ENCODE measurements around the gene GTPBP8. TPM values are rescaled to one million over a fixed set of nuclear protein-coding genes. Genes with fewer than 3 reads are reported as not detected.

The GTPBP8 gene
- total and polyA plus RNA-seq, 2 of the 13 experiments (the other 11 are each of a cell fraction or from before 2014, with no cell fraction given): 12.5 to 16.7 TPM

DNA sequence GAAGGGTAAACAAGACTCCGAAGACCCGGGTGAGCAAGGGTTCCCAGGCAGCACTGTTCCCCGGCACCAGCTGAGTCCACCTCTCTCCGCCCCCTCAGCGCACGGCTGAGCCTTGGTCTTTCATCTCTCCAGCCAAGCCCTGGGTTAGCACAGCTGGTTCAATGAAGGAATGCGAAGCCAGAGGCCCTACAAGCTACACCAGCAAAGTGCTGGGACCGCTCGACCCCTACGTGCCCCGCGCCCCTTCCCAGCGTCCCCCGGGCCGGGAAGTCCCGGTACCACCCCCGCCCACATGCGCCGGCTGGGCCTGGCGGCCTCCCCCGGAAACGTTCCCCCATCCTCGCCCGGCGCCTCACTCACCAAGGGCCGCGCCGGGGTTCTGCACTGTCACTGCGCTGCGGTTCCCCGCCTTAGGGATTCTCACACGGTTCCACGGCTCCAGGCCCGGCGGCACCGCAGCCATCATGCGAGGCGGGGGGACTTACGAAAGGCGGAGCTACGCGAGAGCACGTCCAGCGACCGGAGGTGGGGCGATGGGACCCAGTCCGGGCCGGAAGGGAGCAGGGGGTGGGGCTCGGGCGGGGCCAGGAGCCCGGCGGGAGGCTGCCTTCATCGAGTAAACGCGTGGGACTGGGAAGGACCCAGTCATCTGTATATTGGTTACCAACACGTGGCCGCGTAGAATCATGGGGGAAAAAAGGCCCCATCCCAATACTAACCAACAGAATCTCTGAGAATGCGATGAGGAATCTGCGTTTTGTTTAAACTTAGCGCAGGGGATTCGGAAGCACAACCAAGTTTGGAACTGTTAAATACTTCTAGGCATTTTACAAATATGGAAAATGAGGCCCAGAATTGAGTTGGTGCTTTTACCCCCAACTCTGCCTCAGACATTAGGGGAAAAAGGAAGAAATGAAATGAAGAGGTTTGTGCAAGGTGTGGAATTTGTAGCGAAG lies 28.7 kb downstream of the GTPBP8 start (continued):
- TF ChIP-seq SRSF1 (optimal IDR thresholded peaks at IDR 0.05; ENCODE audit: low read depth, low read length): no peak
- 0 out of 2 replicates have a peak, but pooled peaks have one; percentile 74 for TF ChIP-seq PAWR (CRISPR knock-in tag; IDR thresholded peaks at IDR 0.05; ENCODE audit: borderline replicate concordance)
- no peak for TF ChIP-seq ZNF260 (CRISPR knock-in tag; IDR thresholded peaks at IDR 0.05; ENCODE audit: borderline replicate concordance, low read depth)
- no peak for TF ChIP-seq MTA3 (CRISPR knock-in tag; IDR thresholded peaks at IDR 0.05)
- TF ChIP-seq, protein P1, sequence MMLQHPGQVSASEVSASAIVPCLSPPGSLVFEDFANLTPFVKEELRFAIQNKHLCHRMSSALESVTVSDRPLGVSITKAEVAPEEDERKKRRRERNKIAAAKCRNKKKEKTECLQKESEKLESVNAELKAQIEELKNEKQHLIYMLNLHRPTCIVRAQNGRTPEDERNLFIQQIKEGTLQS (CRISPR knock-in tag; IDR thresholded peaks at IDR 0.05): no peak
- TF ChIP-seq ZNF564 (CRISPR knock-in tag; IDR thresholded peaks at IDR 0.05): peak; percentile 85
- peak; percentile 82 for TF ChIP-seq ZFP90 (CRISPR knock-in tag; IDR thresholded peaks at IDR 0.05; ENCODE audit: borderline replicate concordance)
- peak; percentile 74 for TF ChIP-seq HOXA3 (CRISPR knock-in tag; IDR thresholded peaks at IDR 0.05)
- TF ChIP-seq RARA (CRISPR knock-in tag; IDR thresholded peaks at IDR 0.05): peak; percentile 13
- TF ChIP-seq, protein P2, sequence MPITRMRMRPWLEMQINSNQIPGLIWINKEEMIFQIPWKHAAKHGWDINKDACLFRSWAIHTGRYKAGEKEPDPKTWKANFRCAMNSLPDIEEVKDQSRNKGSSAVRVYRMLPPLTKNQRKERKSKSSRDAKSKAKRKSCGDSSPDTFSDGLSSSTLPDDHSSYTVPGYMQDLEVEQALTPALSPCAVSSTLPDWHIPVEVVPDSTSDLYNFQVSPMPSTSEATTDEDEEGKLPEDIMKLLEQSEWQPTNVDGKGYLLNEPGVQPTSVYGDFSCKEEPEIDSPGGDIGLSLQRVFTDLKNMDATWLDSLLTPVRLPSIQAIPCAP (CRISPR knock-in tag; IDR thresholded peaks at IDR 0.05; ENCODE audit: low read depth): no peak
- TF ChIP-seq, protein P3, sequence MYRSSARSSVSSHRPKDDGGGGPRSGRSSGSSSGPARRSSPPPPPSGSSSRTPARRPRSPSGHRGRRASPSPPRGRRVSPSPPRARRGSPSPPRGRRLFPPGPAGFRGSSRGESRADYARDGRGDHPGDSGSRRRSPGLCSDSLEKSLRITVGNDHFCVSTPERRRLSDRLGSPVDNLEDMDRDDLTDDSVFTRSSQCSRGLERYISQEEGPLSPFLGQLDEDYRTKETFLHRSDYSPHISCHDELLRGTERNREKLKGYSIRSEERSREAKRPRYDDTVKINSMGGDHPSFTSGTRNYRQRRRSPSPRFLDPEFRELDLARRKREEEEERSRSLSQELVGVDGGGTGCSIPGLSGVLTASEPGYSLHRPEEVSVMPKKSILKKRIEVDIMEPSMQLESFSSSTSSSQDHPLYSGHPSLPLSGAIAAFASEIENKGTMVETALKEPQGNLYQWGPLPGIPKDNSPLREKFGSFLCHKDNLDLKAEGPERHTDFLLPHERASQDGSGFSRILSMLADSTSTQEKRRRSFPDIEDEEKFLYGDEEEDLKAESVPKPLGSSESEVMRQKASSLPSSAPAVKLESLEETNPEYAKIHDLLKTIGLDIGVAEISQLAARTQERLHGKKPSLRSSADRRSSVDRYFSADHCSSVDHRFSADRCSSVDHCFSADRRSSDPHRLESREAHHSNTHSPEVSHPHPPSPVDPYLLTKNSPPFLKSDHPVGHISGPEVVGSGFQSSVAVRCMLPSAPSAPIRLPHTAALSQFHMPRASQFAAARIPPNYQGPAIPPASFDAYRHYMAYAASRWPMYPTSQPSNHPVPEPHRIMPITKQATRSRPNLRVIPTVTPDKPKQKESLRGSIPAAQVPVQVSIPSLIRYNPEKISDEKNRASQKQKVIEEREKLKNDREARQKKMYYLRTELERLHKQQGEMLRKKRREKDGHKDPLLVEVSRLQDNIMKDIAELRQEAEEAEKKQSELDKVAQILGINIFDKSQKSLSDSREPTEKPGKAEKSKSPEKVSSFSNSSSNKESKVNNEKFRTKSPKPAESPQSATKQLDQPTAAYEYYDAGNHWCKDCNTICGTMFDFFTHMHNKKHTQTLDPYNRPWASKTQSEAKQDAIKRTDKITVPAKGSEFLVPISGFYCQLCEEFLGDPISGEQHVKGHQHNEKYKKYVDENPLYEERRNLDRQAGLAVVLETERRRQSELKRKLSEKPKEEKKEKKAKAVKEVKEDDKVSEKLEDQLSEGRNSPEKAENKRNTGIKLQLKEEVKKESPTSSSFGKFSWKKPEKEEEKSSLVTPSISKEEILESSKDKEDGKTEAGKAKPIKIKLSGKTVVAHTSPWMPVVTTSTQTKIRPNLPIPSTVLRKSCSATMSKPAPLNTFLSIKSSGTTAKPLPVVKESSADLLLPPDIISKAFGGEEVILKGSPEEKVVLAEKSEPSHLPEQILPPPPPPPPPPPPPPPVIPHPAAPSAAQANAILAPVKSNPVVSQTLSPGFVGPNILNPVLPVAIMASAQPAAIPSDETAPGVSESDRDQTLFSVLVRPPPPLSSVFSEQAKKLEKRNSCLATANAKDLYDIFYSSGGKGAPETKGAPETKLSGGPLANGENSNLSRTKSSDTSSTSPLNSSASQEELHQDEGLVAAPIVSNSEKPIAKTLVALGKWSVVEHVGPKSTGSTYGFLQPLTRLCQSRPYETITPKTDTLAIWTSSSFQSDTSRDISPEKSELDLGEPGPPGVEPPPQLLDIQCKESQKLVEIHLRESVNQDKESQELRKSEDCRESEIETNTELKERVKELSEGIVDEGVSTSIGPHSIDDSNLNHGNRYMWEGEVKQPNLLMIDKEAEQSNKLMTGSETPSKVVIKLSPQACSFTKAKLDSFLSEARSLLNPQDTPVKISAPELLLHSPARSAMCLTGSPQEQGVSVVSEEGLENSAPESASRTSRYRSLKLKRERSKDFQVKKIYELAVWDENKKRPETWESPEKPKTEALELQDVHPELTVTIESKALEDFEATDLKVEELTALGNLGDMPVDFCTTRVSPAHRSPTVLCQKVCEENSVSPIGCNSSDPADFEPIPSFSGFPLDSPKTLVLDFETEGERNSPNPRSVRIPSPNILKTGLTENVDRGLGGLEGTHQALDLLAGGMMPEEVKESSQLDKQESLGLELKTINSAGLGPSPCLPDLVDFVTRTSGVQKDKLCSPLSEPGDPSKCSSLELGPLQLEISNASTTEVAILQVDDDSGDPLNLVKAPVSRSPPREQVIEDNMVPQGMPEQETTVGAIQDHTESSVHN (CRISPR knock-in tag; IDR thresholded peaks at IDR 0.05): no peak; the same call in 1 of the 2 replicates
- TF ChIP-seq, protein P4, sequence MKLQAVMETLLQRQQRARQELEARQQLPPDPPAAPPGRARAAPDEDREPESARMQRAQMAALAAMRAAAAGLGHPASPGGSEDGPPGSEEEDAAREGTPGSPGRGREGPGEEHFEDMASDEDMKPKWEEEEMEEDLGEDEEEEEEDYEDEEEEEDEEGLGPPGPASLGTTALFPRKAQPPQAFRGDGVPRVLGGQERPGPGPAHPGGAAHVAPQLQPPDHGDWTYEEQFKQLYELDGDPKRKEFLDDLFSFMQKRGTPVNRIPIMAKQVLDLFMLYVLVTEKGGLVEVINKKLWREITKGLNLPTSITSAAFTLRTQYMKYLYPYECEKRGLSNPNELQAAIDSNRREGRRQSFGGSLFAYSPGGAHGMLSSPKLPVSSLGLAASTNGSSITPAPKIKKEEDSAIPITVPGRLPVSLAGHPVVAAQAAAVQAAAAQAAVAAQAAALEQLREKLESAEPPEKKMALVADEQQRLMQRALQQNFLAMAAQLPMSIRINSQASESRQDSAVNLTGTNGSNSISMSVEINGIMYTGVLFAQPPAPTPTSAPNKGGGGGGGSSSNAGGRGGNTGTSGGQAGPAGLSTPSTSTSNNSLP (IDR thresholded peaks at IDR 0.05; ENCODE audit: low read depth, low read length): no peak
- TF ChIP-seq TBL1XR1 (IDR thresholded peaks at IDR 0.05; ENCODE audit: borderline replicate concordance, low read length, partially characterized antibody): no peak
- peak; percentile 97 for TF ChIP-seq ZNF883 (CRISPR knock-in tag; IDR thresholded peaks at IDR 0.05; ENCODE audit: not compliant biosample characterization)
- no peak for TF ChIP-seq U2AF1 (optimal IDR thresholded peaks at IDR 0.05; ENCODE audit: low read depth, low read length)
- TF ChIP-seq SKI (IDR thresholded peaks at IDR 0.05; ENCODE audit: partially characterized antibody): no peak
- TF ChIP-seq ZNF3 (CRISPR knock-in tag; IDR thresholded peaks at IDR 0.05): peak; percentile 87
- TF ChIP-seq ZFP62 (CRISPR knock-in tag; IDR thresholded peaks at IDR 0.05): no peak
